Bladder microvascular endothelial cell (primary cell): ENCODE measurements around the gene CELF3. TPM values are rescaled to one million over a fixed set of nuclear protein-coding genes. Genes with fewer than 3 reads are reported as not detected.

ENCODE experiments used
- total RNA-seq: library from RNA; depleted of rRNA; stranded (reverse); fragments of >200 nt; gene quantifications from 2 replicates; pipeline ENCODE4 v1.2.3, GENCODE V29; 2014

CELF3 gene
- total RNA-seq = not detected in 2 replicates

GRCh38 chr1:151716771-151717631 lies at the start of gene CELF3:
Gene CELF3, minus strand, starts transcription at chr1:151716803. Its CDS starts 783 bp downstream, at chr1:151716020.

DNA sequence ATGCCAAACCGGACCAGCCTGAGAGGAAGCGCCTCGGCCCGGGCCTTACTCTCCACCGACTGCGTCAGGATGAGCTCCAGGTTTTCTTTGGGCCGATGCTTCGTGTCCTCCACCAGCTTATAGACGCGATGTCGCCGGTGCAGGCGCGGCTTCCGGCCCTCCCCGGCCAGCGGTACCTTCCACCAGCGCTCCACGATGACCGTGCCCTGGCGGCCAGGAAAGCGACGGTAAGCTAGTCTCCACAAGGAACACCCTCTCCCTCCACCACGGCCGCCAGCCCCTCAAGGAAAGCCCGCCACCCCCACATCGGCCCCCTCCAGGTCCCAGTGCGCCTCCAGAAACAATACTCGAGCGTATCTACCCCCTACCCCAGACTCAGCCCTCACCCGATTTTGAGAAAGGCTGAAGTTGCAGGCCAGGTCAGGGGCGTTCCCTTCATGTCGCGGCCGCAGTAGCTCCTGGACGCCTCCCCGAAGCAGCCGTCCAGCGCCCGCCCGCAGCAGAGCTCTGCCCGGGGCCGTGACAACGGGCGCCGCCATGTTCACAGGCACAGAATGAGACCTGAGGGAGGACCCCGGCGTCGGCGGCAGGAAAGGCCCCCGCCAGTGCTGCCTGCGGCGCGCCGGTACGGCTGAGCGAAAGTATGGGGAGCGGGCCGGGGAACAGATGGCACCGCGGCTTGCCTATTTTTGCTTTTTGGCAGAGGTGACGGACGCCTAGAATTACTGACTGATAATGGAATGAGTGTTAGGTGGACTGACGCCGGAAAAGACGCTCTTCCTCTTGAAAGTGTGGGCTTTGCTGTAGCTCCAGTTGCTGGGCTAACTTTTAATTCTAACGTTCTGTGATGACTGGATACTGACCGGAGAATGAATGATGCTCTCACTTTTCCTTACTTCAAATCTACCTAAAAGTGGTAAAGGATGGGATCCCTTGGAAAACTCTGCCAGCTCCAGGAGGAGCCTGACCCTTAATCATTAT lies 46.6 kb upstream of the CELF3 start, which contains the start of gene MRPL9:
Gene MRPL9, minus strand, starts transcription at position 556 of the 981 bp plus-strand sequence. Its CDS starts 17 bp downstream, at position 539.

GRCh38 chr1:151720974-151721787 lies 4.6 kb upstream of the CELF3 start, which contains the start of gene RIIAD1:
Gene RIIAD1, plus strand, starts transcription at chr1:151721522. Its CDS starts 15 bp downstream, at chr1:151721537.

Other genes with a start within 250 kb of the CELF3 start
- under 0.01 and 0.13 TPM in 2 replicates for gene CGN, start 205.4 kb downstream of the CELF3 start, total RNA-seq
- gene TUFT1, start 176.5 kb downstream of the CELF3 start, total RNA-seq = 1.1 and 15.8 TPM in 2 replicates
- gene SNX27, start 104.8 kb downstream of the CELF3 start, total RNA-seq = 9.9 and 28.6 TPM in 2 replicates
- not detected in 2 replicates for gene RIIAD1, start 4.7 kb upstream of the CELF3 start, total RNA-seq
- 84.4 and 102 TPM in 2 replicates for gene MRPL9, start 46.7 kb upstream of the CELF3 start, total RNA-seq
- 3.2 and 6.4 TPM in 2 replicates for gene TDRKH, start 73.7 kb upstream of the CELF3 start, total RNA-seq
- gene LINGO4, start 88.6 kb upstream of the CELF3 start, total RNA-seq = not detected in 2 replicates
- not detected in 2 replicates for gene RORC, start 115.0 kb upstream of the CELF3 start, total RNA-seq
- not detected in 2 replicates for gene C2CD4D, start 123.0 kb upstream of the CELF3 start, total RNA-seq
- gene THEM5, start 136.9 kb upstream of the CELF3 start, total RNA-seq = not detected in 2 replicates
- gene THEM4, start 192.7 kb upstream of the CELF3 start, total RNA-seq = 5.4 and 5.5 TPM in 2 replicates